Measurements from ENCODE around the gene AMER2.
A peak's percentile ranks its signal among the peaks of the same experiment; 100 is the strongest.

Gene AMER2

GRCh38 chr13:25171517-25172302 is at the start of gene AMER2:
Gene AMER2 (minus strand): TSS chr13:25172288. CDS start chr13:25171619, 669 bp downstream.
- peak; percentile 71 for DNase-seq

- DNase-seq = no peak
Observed at GRCh38 chr13:25218019-25218418, 45.9 kb upstream of the AMER2 start.

- DNase-seq = no peak
Observed at GRCh38 chr13:25217023-25217885, 45.2 kb upstream of the AMER2 start.

- DNase-seq = no peak
Observed at GRCh38 chr13:25215253-25215575, 43.1 kb upstream of the AMER2 start.

GRCh38 chr13:25214491-25215252 is 42.6 kb upstream of the AMER2 start:
- DNase-seq = peak; percentile 66

GRCh38 chr13:25213715-25214114 is 41.6 kb upstream of the AMER2 start:
- no peak for DNase-seq

- no peak for DNase-seq
Observed at GRCh38 chr13:25210842-25211569, 38.9 kb upstream of the AMER2 start.

GRCh38 chr13:25207291-25207810 is 35.3 kb upstream of the AMER2 start:
- DNase-seq = peak; percentile 38

GRCh38 chr13:25204863-25205262 is 32.8 kb upstream of the AMER2 start:
- no peak for DNase-seq

GRCh38 chr13:25203127-25203740 is 31.1 kb upstream of the AMER2 start:
- no peak for DNase-seq

- no peak for DNase-seq
Observed at GRCh38 chr13:25200783-25201182, 28.7 kb upstream of the AMER2 start.

- no peak for DNase-seq
Observed at GRCh38 chr13:25198647-25199046, 26.6 kb upstream of the AMER2 start.

- no peak for DNase-seq
Observed at GRCh38 chr13:25196971-25197370, 24.9 kb upstream of the AMER2 start.

- no peak for DNase-seq
Observed at GRCh38 chr13:25192936-25193335, 20.8 kb upstream of the AMER2 start.

GRCh38 chr13:25192489-25192888 is 20.4 kb upstream of the AMER2 start:
- DNase-seq = no peak

GRCh38 chr13:25192052-25192451 is 20.0 kb upstream of the AMER2 start:
- no peak for DNase-seq

GRCh38 chr13:25190771-25191170 is 18.7 kb upstream of the AMER2 start:
- no peak for DNase-seq

GRCh38 chr13:25190256-25190655 is 18.2 kb upstream of the AMER2 start:
- DNase-seq = no peak

GRCh38 chr13:25187596-25187995 is 15.5 kb upstream of the AMER2 start:
- no peak for DNase-seq

- DNase-seq = no peak
Observed at GRCh38 chr13:25186187-25186586, 14.1 kb upstream of the AMER2 start.

GRCh38 chr13:25181597-25181996 is 9.5 kb upstream of the AMER2 start:
- no peak for DNase-seq

Data from right hindlimb (tissue), 1 donor.